HG03342 (cell line): ENCODE results near the gene SFTPD.
A peak's percentile ranks its signal among the peaks of the same experiment; 100 is the strongest.
"Not testable (repeated sequence)": the region's sequence is repeated elsewhere in the genome, so short reads cannot be mapped to it uniquely, and the experiment has no call there.

Experiments used
- ATAC-seq: cut with Tn5 transposase; IDR thresholded peaks from one replicate; pipeline ENCODE4 v1.9.1; 2021; ENCODE audit warnings: mild to moderate bottlenecking, moderate library complexity; ENCODE audit not compliant: unreplicated experiment

Gene SFTPD

DNA sequence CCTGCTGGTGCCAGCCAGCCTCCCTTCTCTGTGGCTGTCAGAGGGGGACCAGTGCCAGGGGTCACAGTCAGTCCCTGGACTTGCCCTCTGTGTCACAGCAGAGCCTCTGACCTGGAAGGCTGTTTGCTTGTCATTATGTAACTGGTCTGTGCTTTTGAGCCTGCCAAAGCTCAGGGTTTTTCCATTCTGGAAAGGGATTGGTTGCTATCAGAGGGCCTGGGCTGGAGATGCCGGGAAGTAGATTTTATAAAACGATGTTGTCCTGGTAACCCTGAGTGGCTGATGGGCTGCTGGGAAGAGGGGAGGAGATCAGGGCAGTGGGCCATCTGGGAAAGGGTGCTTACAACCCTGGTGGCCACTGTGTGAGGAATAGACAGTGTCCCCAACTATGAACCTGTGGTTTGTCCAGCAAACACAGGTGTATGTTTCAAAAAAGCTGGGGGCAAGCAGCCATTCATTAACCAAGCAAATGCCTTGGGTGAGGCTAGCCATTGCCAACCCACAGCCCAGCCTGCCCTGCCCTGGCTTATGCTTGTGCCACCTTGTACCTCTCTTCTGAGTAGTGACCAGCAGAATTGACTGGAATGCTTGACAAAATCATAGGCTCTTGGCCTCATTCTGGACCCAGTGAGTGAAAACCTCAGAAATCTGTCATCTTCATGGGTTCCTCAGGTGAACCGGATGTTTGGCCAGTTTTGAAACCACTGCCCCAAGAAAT lies 21.6 kb downstream of the SFTPD start:
- no peak for ATAC-seq

DNA sequence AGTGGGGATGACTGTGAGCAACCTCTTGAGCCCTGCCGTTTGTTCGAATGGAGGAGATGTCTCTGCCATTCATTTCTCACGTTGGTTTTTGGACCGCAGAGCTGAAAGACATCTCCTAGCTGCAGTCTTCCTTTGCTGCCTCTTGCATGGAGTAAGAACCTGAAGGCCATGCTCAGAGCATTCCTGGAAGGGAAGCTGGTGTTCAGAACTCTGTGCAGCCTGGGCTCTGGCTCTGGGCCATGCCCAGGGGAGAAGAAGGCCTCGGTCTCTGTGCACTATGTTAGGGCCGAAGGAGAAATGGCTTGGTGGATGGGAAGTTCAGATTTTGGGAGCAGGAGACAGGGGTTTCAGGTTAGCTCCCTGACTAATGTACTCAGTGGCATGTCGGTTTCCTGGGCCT lies 22.9 kb downstream of the SFTPD start:
- no peak for ATAC-seq

DNA sequence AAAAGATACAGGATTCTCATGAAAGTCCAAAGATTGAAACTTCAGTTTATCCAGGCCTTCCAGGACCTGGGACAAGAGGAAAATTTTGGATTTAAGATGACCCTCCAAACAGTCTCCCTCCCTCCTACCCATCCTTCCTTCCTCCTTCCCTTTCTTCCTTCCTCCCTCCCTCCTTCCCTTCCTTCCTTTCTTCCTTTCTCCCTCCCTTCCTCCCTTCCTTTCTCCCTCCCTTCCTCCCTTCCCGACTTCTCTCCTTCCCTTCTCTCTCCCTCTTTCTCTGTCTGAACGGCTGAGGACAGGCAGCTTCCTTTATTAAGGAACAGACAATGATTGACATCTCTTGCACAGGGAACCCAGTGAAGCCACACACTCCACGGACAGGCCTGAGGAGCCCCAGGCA lies 23.3 kb downstream of the SFTPD start:
- ATAC-seq: no peak

DNA sequence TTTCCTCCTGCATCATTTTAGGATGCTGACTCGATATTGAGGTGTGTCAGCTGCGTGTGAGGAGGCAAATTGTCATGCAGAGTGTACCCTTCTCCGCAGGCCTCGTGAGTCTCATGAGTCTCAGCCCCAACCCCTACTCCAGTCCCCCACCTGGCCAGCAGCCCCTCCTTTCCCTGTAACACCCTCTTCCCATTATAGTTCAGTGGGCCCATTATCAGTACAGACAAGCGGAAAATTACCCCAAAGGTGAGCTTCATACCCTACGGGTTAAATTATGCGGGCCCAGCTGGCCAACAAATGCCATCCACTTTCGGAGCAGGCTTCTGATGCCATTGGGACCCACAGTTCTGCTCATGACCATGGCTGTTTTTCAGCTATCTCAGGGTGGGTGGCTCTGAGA lies 25.2 kb downstream of the SFTPD start:
- no peak for ATAC-seq

DNA sequence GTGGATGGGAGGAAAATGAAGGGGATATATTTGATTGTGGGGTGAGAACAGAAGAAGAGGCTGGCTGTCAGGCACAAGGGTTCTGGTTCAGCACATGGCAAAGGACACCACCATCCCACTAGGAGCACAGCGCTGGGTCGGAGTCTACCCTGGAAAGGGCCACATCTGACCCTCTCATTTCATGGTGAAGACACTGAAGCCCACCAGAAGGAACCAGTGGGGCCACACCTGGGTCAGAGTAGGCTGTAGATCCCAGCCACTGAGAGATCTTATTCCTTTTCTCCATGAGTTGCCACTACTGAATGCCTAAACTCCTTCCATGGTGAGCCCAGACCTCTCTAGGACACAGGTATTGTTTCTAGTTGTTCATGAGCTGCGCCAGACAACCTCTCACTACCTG lies 25.8 kb downstream of the SFTPD start:
- ATAC-seq: no peak

DNA sequence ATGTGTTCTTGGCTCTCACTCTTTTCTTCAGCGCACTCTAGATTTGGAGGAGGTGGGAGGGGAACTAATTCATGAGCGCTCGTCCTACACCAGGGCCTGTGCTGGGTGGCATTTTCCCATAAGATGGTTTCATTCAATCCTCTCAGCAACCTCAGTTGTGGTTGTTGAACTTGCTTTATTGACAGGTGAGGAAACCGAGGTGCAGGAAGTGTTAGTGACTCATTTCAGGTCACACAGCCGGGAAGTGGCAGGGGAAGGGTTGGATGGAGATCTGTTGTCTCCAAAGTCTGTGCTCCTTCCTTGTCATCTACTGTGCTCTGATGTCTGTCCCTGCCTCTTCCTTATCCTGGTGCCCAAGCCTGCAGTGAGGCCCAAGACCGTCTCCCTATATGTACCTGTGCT lies 26.9 kb downstream of the SFTPD start:
- not testable (repeated sequence) for ATAC-seq

DNA sequence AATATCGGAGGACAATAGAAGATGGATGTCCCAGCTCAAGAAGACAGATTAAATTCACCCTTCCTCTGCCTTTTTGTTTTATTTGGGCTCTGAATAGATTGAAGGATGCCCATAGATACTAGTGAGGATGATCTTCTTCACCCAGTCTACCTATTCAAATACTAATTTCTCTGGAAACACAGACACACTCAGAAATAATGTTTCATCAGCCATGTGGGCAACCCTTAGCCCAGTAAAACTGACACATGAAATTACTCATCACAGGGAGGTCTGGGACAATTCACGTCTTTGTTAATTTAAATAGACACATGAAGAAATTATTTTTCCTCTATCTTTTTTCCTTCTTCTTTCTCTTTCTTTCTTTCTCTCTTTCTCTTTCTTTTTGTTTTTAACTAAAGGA lies 33.1 kb downstream of the SFTPD start:
- ATAC-seq: not testable (repeated sequence)

DNA sequence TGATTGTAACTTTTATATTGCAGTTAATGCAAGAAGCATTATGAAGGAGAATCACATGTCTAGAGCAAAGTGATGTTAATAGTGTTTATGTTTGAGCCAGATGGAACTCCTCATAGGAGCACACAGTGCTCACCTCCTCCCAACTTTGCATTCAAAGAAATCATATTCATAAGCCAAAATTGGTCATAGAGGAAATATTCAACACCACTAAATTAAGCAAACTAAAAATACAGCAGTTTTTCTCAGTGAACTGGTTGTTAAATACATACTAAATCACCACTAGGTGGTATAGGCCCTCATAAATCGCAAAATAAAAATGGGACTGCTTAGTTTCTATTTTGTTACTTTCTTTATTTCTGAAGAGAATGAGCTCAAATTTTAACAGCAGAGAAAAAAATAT lies 34.4 kb downstream of the SFTPD start:
- ATAC-seq: not testable (repeated sequence)

DNA sequence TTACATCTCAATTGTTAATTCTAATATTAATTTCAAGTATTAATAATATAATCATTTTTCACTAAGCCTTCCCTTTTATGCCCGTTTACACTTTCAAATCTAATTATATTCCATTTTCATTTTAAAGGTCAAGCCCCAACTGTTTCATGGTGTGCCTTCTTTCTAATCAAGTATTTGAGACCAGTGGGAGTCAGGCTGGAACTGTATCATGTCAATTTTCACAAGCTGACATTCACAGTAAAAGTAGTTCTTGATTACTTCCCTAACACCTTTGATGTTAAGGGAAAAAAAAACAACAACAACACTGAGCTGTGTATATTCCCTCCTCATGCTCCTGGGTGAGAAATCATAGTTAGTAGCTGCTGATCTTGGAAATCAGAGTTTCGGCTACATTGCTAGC lies 38.1 kb downstream of the SFTPD start:
- ATAC-seq: no peak

DNA sequence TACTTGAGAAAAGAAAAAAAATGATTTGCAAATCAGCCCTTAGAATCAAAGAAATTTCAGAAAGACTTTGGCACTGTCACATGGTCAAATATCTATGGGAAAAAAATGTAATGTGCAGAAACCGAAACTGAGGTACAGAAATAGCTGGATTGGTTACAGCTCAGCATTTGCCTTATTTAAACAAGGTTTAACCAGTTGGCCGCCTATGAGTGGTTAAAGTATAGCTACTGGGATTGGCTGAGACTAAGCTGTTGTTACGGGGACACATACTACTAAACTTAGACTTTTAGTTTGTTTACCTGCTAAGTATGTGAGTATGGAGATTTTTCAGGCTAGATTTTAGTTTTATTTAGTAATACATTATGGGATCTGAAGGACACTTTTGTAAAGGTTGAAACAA lies 38.6 kb downstream of the SFTPD start:
- ATAC-seq: no peak

DNA sequence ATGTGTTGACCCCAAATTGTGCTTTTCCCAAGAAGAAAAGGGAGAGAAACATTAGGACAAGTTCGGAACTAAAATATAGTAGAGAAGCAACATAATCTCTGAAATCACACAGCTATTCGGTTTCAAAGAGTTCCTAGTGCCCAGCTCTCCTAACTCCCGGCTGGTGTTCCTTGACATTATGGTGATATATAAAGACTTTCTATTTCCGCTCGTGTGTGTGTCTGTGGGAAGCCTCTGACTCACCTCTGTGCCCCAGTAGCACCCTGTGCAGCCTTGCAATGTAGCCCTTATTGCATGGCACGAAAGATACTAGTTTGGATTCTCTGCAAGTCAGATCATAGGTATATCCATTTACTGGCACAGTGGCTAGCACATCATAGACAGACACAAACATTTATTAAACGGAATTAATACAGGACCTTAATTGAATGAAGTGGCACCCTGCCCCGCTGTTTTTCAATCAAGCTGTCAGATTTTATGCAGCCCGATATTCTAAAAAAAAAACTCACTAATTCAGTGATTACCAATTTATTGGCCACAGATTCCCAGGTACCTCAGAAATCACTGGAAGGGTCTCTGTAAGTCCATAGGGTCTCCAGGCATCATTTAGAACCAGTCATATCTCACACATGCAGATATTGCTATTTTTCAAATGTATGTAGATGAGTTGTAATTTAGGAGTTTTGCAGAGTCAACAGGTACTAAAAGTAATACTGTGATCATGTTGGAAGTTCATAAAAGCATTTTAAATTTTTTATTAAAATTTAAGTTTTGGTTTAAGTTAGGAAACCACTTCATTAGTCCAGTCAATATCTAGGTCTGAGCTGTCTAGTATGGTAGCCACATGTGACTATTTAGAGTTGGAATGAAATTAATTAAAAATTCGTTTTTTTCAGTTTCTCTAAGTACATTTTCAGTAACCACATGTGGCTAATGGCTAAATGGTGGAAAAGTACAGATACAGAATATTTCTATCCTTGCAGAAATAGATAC lies 43.3 kb downstream of the SFTPD start:
- ATAC-seq: no peak

DNA sequence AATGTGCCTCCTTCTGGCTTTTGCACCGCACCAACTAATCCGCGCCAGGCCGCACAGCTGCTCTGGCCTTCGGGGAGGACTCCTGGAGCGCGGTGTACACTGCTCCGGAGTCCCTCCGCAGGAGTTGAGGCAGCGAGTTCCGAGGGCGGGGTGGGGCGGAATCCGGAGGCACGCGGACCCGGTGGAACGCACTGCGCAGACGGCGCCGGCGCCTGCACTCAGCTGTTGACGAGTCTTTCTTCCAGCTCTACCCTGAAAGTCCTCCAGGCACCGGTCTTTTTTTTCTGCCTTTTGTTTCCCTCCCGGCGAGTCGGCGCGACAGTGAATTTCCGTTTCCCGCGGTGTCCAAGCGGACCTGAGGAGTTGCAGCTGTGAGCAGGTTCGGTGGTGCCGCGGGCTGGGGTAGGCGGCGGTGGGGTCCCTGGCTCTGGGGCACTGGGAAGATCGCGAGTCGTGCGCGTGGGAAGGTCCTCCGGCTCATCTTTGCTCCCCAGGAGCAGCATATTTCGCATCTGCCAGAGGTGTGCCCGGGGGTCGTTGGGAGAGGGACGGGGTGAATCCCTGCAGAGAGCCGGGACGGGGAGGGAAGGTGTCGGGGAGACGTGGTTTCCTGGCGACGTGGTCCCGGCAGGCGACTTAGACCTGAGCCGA lies 44.1 kb downstream of the SFTPD start:
- peak; percentile 66 for ATAC-seq

DNA sequence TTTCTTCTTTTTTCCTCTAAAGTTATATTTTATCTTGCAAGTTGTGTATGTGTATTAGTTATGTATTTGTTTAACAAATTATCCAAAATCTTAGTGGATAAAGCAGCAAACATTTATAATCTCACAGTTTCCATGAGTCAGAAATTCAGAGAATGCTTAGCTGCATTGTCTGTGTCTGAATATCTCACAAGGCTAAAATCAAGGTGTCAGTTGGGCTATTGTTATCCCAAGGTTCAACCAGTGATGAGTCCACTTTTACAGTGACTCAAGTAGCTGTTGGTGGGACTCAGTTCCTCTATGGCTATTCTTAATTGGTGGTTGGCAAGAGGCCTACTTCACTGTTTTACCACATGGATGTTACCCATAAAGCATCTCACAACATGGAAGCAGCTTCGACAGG lies 47.3 kb downstream of the SFTPD start:
- not testable (repeated sequence) for ATAC-seq

DNA sequence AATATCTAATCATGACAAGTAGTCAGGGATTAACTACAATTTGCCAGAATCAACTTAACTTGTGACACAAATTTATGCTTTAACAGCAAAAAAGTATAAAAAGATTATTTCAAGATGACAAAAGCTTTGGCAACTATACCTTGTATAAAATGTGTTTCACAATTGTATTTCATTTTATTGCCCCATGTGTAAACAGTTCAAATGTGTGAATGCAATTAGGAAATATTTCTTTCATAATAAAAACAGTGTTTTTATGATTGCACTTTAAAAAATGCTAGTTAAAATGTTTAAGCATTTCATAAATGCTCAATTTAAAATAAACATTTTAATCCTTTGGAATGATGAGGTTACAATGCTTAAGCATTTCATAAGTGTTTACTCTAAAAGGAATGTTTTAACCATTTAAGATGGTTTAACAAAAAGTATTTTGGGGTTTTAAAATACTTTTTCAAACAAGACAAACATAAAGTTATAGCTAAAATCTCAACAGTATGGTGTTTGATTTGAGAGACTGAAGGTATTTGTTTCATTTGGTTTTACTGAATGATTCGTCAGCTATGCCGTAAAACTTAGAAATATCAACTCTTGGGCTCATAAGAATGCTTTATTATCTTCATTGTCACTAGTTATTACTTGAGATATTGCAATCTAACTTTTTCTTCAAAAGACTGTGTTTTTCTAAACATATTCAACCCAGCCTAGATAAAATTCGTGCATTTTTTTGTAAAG lies 50.1 kb downstream of the SFTPD start:
- ATAC-seq: no peak

DNA sequence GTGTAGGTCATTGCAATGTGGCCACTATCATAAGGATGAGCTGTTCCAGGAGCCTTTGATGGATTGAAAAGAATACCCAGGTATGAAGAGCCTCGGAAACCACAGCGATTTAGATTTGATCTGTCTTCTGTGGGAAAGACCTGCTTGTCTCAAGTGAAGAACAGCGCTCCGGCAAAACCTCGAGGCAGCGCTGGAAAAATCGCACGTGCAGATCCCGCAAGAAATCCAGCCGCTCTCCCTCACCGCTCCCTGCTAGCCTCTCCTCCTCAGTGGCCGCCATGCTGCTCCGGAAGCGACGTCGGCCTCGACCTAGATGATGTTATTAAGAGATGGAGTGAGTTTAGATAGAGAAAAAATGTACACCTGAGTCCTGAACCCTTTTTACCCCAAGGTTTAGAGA lies 56.0 kb downstream of the SFTPD start:
- ATAC-seq: not testable (repeated sequence)

DNA sequence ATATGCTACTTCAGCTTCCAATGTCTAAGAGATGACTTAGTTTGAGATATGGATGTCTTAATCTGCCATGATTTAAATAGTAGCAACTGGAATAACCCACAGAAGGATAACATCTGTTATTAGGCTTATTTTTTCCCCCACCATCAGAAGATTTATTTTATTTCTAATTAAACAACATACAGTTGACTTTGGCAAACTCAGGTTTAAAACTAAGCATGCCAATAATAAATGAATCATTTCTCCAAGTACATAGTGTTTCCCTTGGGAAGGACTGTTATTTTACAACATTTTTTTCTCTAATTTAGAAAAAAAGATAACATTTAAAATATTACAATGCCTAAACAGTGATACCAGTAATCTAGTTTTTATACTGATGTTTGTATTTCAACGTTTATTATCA lies 58.4 kb downstream of the SFTPD start:
- no peak for ATAC-seq

DNA sequence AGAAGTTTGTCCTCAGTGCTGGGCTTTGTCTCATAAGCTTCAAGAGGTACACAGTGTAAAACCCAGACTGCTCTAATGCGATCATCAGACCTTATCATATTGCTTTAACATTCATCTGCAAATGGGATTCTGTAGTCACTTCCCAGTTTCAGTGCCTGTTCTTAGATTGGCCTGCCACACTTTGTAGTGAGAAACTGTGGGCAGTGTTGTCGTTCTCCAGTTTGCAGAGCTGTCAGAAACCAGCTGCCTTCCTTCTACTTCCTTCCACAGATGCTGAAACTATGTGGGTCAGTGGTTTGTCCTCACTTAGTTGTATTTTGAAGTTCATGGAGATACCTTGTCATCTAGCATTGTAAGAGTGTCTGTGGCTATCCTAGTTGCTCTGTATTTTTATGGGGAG lies 59.9 kb downstream of the SFTPD start:
- ATAC-seq: not testable (repeated sequence)
